Superior temporal gyrus (tissue), 1 donor: Measurements from ENCODE around the gene RASSF5.
A peak's percentile ranks its signal among the peaks of the same experiment; 100 is the strongest.

Experiments used
- DNase-seq: peaks from one replicate; pipeline ENCODE4 v3.0.0-alpha.2; 2016; ENCODE audit errors: extremely low spot score

The RASSF5 gene

GRCh38 chr1:206497363-206497762 lies 10.0 kb upstream of the RASSF5 start:
- DNase-seq = no peak

GRCh38 chr1:206497774-206498173 lies 9.6 kb upstream of the RASSF5 start:
- no peak for DNase-seq

- no peak for DNase-seq
Measured at GRCh38 chr1:206498685-206499084, 8.6 kb upstream of the RASSF5 start.

GRCh38 chr1:206500046-206500445 lies 7.3 kb upstream of the RASSF5 start:
- DNase-seq = no peak

- no peak for DNase-seq
Measured at GRCh38 chr1:206501881-206502280, 5.5 kb upstream of the RASSF5 start.

- no peak for DNase-seq
Measured at GRCh38 chr1:206502403-206502802, 4.9 kb upstream of the RASSF5 start.

- DNase-seq = no peak
Measured at GRCh38 chr1:206502812-206503211, 4.5 kb upstream of the RASSF5 start.

- peak; percentile 52 for DNase-seq
Measured at GRCh38 chr1:206503591-206504362, 3.6 kb upstream of the RASSF5 start.

- no peak for DNase-seq
Measured at GRCh38 chr1:206504363-206504713, 3.0 kb upstream of the RASSF5 start.

GRCh38 chr1:206505702-206506355 lies 1.5 kb upstream of the RASSF5 start:
- DNase-seq = peak; percentile 45

GRCh38 chr1:206506405-206507283 lies 687 bp upstream of the RASSF5 start:
- no peak for DNase-seq

GRCh38 chr1:206508130-206508889 lies 979 bp downstream of the RASSF5 start:
- DNase-seq = no peak

GRCh38 chr1:206508956-206509355 lies 1.6 kb downstream of the RASSF5 start:
- no peak for DNase-seq

- DNase-seq = no peak
Measured at GRCh38 chr1:206509612-206510257, 2.4 kb downstream of the RASSF5 start.

GRCh38 chr1:206510371-206510770 lies 3.0 kb downstream of the RASSF5 start:
- DNase-seq = no peak

GRCh38 chr1:206511362-206512057 lies 4.2 kb downstream of the RASSF5 start:
- no peak for DNase-seq

- no peak for DNase-seq
Measured at GRCh38 chr1:206512058-206512850, 4.9 kb downstream of the RASSF5 start.

GRCh38 chr1:206512851-206513180 lies 5.5 kb downstream of the RASSF5 start:
- no peak for DNase-seq

- no peak for DNase-seq
Measured at GRCh38 chr1:206513312-206514111, 6.2 kb downstream of the RASSF5 start.
